HS-5 (cell line): ENCODE results near the gene ZMAT2.
"Not testable (repeated sequence)": the region's sequence is repeated elsewhere in the genome, so short reads cannot be mapped to it uniquely, and the experiment has no call there.

ENCODE experiments used
- DNase-seq: peaks from one replicate; pipeline ENCODE4 v3.0.0-alpha.2; 2012; ENCODE audit warnings: low read depth

ZMAT2 gene, protein sequence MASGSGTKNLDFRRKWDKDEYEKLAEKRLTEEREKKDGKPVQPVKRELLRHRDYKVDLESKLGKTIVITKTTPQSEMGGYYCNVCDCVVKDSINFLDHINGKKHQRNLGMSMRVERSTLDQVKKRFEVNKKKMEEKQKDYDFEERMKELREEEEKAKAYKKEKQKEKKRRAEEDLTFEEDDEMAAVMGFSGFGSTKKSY

DNA sequence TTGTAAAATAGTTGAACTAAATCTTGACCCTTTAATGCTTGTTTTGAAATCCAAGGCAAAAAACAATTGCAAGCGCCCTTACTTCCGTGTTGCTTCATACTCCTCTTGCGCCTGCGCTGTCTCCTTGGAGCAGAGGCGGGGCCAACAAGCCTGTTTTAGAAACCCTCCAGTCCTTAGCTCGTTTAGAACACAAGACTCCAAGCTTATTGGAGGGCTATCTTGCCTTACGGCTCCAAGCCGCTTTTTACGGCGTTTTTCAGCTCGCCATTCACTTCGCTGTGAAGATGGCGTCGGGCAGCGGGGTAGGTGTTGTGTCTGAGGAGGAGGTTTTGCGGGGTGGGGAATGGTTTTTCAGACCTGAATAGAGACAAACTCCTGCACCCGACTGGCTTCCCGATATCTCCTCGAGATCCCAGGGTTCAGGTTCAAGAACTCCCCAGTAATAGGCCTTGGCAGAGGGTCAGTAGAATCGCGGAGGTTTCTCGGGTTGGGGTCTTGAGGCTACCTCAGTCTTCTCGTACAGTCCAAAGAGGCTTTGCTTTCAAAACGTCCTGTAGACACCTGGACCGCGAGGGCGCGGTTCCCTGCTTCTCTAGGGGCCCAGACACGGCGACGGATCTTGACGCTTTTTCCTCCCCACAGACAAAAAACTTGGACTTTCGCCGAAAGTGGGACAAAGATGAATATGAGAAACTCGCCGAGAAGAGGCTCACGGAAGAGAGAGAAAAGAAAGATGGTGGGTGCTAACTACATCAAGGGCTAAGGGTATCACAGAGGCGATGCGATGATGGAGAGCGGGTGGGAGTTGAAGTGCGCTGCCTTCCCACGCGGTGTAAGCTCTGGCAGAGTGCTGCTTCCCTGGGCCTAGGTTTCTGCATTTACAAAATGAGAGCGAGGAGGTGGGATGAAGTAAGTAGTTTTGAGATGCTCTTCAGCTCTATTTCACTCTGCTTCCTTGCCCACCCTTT is at the start of gene ZMAT2:
ZMAT2 (plus strand) TSS at position 271 of the 968 bp plus-strand sequence; CDS start at position 285, 14 bp downstream.
- DNase-seq, result peak; percentile 91

DNA sequence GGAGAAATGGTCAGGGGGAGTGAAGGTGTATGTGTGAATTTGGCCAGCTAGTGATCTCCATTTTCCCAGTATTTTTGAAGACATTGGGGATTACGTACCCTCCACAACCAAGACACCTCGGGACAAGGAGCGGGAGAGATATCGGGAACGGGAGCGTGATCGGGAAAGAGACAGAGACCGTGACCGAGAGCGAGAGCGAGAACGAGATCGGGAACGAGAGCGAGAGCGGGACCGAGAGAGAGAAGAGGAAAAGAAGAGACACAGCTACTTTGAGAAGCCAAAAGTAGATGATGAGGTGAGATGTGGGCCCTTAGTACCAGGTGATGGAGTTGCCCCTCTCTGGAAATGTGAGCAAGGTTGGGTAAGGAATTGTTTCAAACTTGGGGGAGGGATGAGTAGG is 41.4 kb upstream of the ZMAT2 start:
- no peak for DNase-seq

DNA sequence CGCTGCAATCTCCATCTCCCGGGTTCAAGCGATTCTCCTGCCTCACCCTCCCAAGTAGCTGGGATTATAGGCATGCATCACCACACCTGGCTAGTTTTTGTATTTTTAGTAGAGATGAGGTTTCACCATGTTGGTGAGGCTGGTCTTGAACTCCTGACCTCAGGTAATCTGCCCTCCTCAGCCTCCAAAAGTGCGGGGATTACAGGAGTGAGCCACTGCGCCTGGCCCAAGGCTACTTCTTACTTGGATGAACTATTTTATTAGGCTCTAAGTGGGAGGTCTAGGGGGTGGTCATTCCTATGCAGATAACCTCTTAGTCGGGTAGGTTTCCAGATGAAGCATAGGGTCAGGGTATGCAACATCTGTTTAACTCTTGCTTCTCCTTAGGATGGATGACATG is 39.9 kb upstream of the ZMAT2 start:
- DNase-seq, result not testable (repeated sequence)

DNA sequence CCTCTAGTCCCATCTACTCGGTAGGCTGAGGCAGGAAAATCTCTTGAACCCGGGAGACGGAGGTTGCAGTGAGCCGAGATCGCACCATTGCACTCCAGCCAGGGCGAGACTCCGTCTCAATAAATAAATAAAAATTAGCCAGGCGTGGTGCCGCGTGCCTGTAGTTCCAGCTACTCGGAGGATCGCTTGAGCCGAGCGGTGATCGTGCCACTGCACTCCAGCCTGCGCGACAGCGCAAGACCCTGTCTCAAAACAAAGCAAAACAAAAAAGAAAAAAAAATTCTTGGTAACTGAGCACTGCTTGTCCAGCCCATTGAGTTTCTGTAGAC is 36.3 kb upstream of the ZMAT2 start:
- DNase-seq, result no peak

DNA sequence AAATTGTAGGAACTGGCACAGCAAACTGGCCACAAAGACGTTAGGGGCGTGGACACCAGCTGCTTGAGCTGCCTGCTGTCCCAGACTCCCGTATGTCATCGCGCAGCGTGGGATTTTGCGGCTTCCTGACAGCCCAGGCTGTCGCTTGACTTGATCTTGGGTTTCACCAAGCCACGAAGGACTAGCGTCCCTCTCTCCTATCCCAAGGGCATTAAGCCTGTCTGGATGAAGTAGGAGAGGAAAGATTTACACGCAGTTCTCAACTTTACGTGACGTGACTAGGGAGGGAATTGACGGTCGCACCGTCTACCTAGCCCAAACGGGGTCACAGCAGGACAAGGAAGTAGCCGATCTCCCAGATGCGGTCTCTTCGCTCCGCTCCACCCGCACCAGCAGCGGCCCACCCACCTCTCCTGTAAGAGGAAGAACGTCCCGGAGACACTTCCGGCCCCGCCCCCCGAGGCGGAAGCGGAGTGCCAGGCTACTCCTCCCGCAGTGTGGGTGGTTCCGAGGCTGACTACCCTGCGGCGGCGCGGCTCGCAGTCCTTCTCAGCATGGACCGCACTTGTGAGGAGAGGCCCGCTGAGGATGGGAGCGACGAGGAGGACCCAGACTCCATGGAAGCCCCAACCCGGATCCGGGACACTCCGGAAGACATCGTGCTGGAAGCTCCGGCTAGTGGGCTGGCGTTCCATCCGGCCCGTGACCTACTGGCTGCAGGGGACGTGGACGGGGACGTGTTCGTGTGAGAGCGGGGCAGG is 35.7 kb upstream of the ZMAT2 start, which contains the start of gene WDR55:
WDR55 (plus strand) TSS at position 546 of the 761 bp plus-strand sequence; CDS start at position 555, 9 bp downstream.
- peak; percentile 78 for DNase-seq

DNA sequence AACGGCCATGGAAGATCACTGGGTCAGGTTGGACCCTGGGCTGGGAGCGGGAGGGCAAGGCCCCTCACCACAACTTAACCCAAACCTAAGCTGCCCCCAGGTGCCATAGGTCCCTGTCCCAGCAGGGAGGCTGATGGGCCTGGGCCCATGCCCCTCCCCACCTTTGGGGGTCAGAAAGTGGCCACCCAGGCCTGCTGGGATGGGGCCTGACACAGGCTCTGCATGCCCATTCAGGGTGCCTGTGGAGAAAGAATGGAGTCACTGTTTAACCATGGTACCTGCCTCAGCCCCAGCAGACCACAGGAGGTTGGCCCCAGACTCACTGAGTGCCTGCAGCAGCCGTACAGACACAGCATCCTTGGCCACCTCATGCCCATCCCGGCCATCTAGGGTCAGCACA is 29.2 kb upstream of the ZMAT2 start:
- not testable (repeated sequence) for DNase-seq

DNA sequence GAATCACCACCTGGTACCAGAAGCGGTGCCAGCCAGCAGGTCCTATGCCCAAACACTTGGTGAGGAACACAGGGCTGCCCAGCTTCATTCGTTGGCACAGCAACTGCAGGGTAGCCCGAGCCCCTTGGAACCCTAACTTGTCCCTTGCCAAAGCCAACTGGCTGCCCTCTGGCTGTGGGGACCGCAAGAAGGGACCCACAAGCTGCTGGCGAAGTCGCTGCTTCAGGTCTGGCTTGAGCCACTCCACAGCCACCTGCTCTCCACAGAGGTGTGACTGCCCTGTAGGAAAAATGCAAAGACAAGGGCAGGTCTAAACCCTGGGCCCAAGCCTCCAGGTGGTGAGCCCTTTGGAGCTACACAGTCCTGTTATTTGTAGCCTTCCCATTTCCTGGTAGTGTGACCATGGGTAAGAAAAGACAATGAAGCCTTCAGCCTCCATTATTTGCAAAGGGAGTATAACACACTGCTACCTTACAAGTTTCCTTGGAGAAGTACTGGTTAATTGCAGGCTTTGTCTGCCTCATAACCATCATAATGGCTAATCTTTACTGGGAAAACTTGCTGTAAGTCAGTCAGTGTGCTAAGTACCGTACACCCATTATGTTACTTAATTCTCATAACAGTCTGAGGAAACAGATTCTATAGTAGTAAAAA is 28.6 kb upstream of the ZMAT2 start:
- DNase-seq, result no peak

DNA sequence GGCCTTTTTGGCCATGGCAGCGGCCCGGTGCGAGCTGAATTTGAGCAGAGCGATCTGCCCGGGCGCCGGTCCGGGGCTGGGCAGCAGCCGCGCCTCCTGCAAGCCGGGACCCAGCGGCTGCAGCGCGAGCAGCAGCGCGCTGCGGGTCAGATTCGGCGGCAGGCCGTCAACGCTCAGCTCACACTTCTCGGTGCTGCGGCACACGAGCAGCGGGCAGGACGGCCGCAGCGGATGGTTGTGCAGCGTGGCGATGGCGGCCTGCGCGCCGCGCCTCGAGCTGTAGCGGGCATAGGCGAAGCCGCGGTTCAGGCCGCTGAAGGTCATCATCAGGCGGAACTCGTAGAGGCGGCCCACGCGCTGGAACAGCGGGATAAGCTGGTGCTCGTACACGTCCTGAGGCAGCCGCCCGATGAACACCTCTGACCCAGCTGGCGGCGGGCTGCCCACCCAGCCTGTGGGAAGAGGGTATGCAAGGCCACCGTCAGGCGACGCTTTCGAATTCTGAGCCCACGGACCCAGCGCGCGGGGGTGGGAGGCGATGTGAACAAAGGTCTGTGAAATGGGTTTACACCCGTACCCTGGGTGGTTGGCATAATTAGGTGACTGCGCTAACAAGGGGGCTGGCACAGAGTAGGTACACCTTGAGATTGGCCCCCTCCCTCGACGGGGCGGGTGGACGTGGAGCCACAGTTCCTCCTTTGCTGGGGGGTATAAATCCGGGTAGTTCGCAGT is 27.6 kb upstream of the ZMAT2 start:
- no peak for DNase-seq

DNA sequence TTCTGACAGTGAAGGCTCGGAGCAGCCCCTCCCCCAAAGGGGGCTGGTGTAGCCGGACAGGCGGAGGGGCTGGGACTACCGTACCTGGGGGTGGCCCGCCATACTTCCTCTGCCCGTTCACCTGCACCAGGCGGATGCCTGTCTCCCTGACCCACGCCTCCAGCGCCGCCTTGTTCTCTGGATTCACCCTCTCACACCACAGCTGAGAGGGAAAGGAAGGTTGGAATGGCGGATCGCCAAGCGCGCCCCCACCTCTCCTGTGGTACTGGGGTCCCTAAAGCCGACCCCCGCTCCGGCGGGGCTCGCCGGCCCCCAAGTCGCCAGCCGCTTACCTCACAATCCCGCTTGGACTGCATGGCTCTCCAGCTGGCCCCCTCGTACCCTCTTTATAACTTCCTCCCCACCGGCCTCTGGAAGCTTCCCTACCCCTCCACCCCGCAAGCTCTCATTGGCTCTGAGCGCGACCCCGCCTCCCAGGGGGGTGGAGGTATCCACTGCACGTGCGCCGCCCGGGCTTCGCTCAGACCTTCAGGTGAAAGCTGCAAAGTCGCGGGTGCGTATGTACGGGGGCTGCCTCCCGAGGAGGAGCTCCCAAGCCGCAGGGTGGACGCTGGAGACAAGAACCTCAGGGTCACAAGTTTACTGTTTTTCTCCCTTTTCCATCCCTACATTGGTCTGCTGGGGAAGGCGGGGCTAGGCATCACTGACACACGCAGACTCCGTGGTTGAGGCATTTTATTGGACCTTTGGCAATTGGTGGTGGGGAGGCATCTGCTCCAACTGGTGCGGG is 26.9 kb upstream of the ZMAT2 start, which contains the start of gene DND1:
DND1 (minus strand) TSS at position 390 of the 790 bp plus-strand sequence; CDS start at position 356, 34 bp downstream.
- DNase-seq, result no peak

DNA sequence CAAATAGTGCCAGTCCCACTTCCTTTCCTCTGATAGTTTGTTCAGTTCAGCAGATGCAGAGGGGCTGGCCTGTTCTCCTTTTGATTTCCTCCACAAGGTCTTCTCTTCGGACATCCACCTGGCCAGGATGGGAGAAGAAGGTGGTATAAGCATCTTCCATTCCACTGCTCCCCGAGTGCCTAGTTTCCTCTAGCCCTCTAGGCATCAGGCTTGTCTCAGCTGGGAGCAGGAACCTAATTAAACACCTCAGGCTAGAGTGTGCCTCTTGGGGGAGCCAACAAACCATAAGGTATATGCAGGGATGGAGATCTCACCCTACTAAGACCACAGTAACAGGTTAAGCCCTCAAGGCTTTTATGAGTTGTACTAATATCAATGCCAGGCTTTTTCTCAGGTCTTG is 26.0 kb upstream of the ZMAT2 start:
- no peak for DNase-seq

DNA sequence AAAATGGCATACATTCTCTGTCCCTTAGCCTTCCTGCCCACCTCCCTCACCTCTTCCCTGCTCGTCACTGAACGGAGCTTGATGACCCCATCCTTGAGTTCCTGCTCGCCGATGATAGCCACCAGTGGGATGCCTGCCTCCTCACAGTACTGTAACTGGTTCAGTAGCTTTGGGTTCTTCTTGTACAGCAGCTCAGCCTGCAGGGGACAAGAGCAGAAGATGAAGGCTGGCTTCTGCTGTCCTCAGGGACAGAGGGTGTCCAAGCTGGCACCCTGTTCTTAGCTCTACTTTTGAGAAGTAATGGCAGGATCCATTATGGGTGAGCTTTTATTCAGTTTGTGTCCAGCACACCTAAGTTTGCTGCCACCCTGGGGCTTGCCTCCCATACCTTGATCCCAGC is 25.6 kb upstream of the ZMAT2 start:
- DNase-seq, result no peak

DNA sequence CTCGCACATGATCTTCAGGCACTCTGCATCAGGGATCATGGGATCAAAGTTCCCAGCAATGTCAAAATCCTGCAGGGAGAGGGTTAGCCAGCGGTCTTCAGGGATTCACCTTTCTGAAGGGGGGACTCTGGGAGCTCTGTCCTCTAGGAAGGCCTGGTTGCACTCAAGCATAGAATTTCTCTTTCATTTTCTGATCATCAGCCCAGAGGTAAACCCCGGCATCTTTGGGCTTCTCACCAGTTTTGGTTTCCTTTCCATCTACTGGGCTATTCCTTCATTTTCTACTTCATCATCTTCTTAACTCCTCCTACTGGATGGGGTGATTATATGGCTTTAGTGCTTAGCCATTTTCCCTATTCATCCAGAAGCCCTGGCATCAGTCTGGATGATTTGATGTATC is 22.3 kb upstream of the ZMAT2 start:
- no peak for DNase-seq

DNA sequence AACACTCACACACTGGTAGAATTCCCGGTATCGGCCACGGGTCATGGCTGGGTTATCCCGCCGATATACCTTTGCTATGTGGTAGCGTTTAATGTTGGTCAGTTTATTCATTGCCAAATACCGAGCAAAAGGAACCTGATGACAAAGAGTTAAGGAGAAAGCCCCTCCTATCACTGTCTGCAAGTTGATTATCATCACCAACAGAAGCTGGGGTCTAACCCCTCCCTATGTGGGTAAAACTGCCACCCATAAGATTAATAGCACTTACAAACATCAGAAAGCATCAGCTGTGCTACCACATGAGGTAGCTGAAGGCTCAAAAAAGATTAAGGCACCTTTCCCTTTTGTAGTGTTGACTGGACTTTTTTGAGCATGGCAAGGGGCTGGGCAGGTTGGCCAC is 21.3 kb upstream of the ZMAT2 start:
- no peak for DNase-seq

DNA sequence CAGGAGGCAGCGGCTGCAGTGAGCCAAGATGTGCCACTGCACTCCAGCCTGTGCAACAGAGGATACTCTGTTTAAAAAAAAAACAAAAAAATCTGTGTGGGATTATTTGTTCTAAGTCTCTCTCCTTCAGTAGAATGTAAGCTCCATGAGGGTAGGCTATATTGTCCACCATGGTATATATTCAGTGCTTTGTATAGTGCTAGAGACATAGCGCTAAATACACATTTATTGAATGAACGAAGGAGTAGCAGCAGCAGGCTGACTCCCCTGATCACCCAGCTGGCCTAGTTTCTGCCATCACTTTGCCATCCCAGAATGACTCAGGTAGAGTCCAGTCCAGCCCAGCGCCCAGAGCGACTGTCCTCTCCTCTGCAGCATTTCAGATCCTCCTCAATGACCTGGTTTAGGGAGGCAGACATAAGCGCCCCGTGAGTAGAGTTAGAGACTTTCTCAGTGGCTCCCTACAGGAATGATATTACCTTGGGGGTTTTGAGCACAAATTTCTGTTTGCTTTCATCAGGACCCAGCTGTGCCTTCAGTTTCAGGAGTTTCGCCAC is 9.8 kb upstream of the ZMAT2 start:
- DNase-seq, result no peak

DNA sequence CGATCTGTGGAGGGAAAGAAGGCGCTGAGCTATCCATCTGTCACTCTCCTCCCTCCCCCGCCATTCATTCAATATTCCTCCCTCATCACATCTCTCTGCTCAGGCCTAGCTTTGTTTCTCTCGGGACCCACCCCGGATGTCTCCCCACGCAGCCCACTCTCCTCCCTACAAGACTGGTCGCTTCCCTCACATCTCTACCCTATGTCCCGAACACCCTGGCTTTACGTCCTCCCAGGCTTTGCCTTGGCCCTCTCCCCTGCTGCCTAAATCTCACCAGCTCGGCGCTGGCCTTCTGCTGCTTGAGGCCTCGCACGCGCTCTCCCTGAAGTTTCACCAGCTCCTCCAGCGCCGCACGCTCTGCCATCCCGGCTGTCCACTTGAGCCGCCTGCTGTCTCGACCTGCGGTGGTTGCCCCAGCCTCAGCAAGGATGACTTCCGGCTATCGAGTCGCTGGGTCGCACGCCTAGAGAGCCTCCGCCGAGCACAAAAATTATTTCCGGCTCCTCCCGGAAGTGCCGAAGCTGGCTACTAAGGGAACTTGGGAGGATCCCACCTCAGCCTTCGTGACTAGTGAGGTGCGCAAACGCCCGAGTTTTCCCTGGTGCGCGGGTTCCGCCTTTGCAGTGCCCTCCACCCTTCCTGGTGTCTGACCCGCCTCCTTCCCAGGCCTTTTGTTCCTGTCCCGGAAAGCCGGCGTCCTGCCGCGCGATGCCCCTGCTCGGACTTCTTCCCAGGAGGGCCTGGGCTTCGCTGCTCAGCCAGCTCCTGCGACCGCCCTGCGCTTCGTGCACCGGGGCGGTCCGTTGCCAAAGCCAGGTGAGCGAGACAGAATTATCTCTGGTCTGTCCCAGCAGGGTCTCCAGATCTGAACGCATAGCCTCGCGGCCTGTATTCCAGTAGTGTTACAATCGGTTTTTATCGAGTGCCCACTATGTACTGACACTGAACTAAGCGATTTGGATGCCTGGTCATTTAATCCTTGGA is 9.0 kb upstream of the ZMAT2 start, which contains the start of the genes HARS1 and HARS2:
HARS1 (minus strand) TSS at position 430 of the 984 bp plus-strand sequence; CDS start at position 364, 66 bp downstream.
HARS2 (plus strand) TSS at position 515 of the 984 bp plus-strand sequence; CDS start at position 709, 194 bp downstream.
- peak; percentile 91 for DNase-seq

DNA sequence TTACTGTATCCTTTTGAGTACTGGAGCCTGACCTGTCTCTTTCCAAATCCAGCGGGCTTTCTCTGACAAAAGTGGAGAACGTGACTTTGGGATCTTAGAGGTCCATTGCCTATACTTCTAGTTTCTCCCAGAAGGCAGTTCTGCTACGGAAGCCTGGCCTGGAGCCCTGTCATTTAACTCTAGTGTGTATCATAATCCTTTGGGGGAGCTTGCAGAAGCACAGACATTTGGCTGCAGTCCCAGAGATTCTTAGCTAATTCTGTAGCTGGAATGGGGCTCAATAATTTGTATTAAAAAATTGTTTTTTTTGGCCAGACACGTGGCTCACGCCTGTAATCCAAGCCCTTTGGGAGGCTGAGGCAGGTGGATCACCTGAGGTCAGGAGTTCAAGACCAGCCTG is 6.0 kb upstream of the ZMAT2 start:
- no peak for DNase-seq

DNA sequence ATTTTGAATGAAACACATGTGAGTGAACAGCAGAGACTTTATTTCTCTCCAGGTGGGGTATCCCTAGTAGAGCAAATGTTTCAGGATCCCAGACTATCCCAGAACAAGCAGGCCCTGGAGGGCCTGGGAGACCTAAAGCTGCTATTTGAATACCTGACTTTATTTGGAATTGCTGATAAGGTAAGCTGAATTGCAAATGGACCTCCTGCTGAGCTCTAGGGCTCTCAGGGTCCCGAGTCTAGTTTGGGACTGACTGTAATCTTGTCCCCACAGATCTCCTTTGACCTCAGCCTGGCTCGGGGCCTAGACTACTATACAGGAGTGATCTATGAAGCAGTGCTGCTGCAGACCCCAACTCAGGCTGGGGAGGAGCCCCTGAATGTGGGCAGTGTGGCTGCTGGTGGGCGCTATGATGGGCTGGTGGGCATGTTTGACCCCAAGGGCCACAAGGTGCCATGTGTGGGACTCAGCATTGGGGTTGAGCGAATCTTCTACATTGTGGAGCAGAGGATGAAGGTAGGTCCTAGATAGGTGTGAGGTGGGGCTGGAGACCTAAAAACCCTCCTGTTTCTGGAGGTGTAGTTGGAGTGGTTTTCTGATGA is 3.3 kb upstream of the ZMAT2 start:
- DNase-seq, result no peak

DNA sequence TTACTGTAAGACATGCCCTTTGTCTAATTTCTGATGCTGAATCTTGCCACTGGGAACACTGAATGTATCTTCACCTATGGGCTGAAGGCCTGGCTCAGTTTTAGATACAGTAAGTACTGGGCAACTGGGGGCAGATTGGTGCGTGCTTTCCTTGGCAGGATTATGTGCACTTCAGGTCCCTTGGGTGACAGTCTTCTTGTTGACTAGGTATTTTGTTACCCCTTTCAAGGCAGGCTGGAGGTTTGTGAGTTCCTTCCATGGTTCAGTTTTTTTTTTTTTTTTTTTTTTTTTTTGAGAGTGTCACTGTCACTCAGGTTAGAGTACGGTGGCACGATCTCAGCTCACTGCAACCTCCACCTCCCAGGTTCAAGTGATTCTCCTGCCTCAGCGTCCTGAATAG is 7.6 kb downstream of the ZMAT2 start:
- no peak for DNase-seq
